CD4-positive, alpha-beta T cell treated with Interleukin-4 for 4 hours (primary cell): ENCODE results near the gene MPPED1.

Experiments used
- DNase-seq: peaks from one replicate; pipeline ENCODE4 v3.0.0-alpha.2; 2020

The MPPED1 gene

DNA sequence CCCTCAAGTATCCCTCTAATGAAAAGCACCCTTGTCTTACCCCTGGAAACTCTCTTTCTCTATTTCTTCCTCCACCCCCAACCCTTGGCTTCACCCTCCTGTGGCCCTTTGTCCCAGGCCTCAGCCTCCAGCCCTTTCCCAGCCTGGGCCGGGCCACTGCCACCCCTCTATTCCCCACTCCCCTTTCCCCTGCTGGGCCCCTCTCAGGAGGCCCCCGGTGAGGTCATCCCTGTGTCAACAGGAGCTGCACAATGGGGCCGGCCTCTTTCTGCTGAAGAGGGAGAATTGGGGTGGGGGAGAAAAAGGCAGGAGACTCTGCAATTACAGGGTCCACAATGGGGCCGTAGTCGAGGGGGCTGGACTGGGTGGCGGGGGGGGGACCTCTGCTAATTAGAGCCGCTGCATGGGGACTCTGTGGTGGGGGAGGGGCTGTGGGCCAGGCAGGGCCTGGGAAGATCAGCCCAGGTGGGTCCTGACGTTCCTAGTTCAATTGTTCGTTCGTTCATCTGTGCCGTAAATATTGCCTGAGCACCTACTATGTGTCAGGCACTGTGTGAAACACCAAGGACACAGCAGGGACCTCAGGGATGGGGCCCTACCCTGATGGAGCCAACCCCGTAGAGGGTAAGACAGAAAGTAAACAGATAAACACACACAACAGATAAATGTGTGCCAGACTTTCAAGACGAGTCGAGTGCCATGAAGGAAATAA is 18.5 kb upstream of the MPPED1 start:
- no peak for DNase-seq

DNA sequence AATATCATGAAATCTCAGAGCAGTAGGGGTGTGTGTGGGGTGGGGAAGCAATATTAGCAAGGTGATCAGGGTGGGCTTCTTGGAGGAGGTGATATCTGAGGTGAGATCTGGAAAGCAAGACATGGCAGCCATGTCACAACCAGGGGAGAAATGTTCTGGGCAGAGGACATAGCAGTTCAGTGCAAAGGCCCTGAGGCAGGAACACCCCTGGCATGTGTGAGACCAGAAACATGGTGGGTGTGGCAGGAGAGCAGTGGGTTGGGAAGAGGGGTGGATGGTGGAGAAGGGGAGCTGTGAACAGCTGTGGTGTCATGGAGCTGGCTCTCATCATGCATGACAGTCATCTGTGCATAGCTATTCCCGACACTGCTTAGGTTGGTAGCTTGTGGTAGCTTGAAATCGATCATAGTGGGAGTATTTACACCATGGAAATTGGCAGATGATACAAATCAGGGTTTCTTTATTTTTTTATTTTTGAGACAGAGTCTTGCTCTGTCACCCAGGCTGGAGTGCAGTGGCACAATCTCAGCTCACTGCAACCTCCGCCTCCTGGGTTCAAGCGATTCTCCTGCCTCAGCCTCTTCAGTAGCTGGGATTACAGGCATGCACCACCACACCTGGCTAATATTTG is 17.9 kb upstream of the MPPED1 start:
- DNase-seq = no peak

DNA sequence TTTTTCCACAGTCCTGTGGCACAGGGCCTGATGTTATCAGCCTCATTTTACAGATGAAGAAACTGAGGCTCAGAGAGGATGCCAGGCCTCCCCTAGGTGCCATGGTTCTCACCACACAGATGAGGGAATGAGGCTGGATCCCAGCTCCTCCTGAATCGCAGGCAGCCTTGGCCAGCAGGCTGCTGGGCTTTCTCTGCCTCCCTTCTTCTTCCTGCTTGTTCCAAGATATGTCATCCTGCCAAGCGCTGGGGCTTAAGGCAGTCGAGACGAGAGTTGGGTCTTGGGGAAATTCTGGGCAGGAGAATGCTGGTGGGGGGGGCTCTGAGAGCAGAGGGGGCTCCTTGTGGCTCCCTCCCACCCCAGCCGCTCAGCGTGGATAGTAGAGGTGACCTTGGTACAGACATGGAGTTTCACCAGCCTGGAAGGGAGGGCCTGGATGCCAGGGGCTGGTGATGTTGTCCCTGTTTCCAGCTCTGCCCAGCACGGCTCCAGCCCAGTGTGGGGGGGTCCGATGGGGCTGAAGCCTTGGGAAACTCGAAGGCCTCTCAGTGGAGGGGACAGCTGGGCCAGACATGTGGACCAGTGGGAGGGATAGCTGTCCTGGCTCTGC is 16.6 kb upstream of the MPPED1 start:
- DNase-seq = no peak

- DNase-seq = no peak
These were observed 15.4 kb upstream of the MPPED1 start for GRCh38 chr22:43396321-43396933.

DNA sequence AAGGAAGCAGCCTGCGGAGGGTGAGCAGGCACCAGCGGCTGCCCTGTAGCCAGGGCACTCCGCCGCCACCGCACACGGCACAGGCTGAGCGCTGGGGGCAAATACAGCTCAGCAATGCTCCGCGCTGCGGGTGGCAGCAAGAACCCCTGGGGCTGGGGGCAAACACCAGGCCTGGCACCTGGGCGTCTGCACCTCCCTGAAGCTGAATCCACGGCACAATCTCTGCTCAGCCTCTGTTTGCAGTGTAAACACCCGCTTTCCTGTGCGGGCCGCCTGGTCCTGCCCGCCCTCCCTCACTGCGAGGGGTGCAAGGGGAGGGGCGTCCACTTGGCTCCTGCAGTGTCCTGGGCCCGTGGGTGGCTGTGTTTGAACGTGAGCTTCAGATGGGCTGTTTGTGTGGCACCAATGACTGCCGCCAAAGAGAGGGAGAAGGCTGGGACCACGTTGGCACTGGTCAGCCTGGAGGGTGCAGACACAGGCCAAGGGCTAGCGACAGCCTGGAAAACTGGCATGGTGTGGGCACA is 14.8 kb upstream of the MPPED1 start:
- no peak for DNase-seq

DNA sequence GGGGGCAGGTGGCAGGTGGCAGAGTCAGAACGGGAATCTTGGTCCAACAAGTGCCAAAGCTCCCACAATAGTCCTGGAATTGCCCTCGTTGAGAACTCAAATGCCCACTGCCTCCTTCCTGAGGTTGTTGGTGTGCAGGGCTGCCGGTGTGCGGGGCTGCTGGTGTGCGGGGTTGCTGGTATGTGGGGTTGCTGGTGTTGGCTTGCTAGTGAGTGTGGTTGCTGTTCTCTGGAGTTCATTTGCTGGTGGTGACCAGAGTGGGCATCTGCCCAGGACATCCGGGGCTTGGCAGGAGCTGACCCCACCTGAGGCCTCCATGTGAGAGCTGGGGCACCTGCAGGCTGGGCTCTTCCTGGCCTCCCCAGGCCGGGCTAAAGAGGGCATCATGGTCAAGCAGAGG is 14.0 kb upstream of the MPPED1 start:
- no peak for DNase-seq

DNA sequence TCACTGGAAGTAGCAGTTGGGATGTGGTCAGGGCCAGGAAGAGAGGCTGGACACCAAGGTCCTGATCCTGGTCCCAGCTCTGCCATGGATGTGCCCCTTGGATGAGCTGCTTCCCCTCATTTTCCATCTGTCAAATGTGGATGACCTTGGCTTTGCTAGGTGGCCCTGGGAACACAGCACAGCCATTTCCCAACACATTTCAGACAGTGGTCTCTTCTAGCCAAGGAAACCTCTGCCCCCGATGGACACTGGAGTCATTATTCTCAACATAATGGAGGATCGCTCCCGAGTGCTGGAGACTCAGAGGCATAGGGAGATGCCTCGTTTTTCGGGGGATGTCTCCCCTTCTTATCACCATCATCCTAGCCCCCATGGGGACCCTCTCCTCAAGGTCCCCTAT is 13.6 kb upstream of the MPPED1 start:
- no peak for DNase-seq

DNA sequence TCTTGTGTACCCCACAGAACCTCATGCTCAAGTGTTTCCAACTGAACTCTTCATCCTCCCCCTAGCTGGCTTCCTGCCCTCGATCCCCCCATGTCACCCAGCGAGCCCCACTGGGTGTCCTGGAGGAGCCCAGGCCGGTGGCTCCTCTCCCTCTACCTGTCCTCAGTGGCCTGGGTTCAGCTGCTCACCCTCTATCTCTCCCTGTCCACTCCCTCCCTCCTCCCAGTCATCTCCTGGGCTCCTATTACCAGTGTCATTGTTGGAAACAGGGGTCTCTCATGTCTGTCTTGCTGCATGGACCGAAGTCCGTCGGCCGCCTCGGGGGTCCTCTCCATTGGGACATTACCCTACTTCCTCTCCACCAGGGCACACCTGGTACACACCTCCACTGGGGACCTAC is 12.9 kb upstream of the MPPED1 start:
- DNase-seq = no peak

DNA sequence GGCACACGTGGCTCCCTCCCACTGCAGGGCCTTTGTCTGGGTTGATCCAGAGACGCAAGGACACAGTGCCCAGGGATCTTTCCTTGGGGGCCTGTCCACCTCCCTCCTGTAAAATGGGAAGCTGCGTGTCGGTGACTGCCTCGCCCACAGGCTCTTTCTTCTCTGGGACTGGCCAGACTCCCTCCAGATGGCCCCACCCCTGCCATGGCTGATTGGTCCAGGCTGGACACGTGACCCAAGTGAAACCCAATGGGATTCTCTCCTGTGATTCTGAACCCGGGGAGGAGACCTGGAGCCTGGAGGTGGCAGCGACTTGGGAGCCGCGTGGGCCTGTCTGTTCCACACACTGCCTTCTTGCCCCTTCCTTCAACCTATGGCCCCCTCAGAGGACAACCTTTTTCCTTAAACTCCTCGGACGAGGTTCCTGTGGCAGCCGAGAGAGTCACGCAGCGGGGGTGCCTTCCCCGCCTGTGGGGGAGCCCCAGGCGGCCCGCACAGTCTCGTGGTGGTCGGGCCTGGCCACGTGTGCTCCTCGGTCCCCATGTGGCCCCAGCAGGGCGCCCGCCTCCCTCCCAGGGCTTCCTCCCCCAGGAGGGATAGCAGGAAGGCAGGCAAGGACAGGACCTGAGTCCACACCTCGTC is 12.4 kb upstream of the MPPED1 start:
- DNase-seq = no peak

DNA sequence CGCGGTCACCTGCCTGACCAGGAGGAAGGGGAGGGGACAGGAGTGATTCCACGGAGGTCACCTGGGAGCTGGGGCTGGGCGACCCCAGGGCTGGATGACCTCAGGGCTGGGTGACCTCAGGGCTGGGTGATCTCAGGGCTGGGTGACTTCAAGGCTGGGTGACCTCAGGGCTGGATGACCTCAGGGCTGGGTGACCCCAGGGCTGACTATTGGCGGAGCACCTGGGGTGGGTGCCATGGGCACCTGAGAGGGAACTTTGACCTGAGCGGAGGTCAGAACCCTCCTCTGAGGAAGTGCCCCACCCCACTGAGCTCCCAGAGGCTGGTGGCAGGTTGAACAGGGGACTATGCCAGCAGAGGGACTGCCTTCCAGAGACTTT is 11.8 kb upstream of the MPPED1 start:
- no peak for DNase-seq

DNA sequence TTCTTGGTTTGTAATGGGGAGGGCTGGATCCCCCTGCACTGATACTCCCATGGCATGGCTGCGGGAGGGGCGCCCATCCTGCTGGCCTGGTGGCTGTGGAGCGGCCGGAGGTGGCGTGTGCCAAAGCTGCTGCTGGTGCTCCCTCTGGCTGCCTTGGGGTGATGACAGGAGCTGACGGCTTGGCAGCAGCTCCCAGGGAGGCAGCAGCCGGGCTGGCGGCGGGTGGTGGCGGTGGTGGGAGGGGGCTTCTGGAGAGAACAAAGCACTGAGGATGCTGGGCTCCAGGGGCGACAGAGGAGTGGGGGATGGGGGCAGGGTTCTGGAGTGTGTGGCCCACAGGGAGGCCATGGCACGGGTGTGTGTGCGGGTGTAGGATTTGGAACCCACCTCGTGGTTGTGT is 11.4 kb upstream of the MPPED1 start:
- no peak for DNase-seq

DNA sequence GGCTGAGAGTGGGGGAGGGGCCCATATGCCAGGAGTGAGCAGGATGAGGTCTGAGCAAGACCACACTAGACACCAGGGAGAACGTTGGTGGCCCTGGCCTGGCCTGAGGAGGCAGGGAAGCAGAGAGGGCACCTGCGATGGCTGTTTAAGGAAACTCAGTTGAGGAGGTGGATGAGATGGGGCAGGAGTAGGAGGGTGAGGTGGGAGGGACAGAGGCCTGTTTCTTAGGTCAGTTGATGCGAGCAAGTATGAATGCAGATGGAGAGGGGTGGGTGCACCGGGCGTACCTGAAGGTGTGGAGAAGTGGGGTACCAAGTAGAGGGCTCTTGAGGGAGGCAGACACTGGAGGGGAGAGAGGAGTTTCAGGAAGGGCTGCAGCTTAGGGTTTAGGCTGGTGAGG is 10.6 kb upstream of the MPPED1 start:
- DNase-seq = no peak

GRCh38 chr22:43401661-43402060 is 10.2 kb upstream of the MPPED1 start:
- no peak for DNase-seq

GRCh38 chr22:43402128-43402527 is 9.7 kb upstream of the MPPED1 start:
- no peak for DNase-seq

- no peak for DNase-seq
These were observed 7.0 kb upstream of the MPPED1 start for GRCh38 chr22:43404673-43405385.

DNA sequence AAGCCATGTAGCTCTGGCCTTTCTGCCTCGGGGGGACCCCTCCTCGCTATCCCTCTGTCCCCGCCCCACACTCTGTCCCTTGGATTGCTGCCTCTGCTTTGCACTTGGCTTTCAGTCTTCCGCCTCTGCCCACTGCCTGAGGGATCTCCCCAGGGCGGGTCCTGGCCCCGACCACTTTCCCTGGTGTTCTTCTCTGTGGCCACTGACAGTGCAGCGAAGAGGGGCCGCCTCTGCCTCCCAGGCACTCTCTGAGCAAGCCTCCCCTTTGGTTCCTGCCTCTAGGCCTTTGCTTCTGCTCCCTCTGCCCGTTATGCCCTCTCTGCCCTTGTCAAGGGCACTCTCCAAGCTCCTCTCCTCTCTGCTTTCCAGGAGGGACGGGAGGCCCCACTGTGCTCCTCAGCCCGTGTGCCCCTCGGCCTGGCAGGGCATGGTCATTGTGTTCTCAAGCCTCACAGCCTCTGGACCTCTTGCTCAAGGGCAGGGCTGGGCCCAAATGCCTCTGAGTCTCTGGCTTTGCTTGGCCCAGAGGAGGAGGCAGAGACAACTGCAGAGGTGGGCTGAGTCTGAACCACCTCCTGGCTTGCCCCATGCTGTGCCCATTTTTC is 5.5 kb upstream of the MPPED1 start:
- DNase-seq = no peak

DNA sequence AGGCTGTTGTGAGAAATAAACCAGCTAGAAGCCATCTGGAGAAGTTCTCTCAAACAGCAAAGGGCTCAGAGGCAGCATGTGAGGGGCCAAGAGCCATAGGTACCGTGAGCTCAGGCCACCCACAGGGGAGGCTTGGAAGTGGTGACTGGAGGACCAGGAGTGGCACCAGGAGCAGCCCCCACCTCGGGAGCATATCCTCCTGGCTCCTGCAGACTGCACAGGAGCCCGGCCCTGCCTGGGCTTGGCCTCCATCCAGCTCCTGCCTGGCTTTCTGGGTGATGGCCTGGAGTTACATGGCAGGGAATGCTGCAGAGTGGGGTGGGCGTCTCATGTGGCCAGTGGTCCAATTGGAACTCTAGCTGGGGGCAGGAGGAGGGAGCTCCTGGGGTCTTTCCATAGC is 4.2 kb upstream of the MPPED1 start:
- no peak for DNase-seq

DNA sequence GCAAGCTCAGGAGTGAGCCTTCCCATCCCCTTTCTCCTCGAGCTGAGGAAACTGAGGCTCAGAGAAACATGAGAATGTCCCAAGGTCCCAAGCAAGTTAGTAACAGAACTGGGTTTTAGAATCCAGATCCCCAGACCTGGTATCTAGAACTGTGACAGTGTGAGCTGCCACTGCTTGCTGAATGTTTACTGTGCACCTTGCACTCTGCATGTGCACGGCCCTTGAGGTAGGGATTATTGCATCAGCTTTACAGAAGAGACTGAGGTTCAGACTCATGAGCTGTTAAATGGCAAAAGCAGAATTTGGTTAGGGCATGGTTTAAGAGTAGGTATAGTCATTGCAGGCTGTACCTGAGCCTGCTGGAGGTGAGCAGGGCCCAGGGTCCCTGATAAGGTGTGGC is 3.8 kb upstream of the MPPED1 start:
- no peak for DNase-seq

DNA sequence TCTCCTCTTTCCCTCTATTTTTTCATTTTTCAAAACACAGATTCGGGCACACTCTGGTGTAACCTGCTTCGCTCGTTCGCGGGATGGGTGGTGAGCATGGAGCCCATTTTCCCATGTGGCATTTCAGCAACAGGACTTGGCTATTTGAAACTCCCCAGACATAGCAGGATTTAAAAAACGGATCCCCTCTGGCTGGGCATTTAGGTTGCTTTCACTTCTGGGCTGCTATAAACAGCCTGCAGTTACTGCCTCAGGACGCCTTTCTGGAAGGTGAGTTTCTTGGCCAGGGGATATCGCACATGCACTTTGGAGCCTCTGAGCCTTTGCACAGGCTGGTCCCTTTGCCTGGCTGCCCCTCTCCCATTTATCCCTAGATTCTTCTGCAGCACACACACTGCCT is 2.8 kb upstream of the MPPED1 start:
- DNase-seq = no peak

- no peak for DNase-seq
These were observed 2.0 kb upstream of the MPPED1 start for GRCh38 chr22:43409800-43410199.

DNA sequence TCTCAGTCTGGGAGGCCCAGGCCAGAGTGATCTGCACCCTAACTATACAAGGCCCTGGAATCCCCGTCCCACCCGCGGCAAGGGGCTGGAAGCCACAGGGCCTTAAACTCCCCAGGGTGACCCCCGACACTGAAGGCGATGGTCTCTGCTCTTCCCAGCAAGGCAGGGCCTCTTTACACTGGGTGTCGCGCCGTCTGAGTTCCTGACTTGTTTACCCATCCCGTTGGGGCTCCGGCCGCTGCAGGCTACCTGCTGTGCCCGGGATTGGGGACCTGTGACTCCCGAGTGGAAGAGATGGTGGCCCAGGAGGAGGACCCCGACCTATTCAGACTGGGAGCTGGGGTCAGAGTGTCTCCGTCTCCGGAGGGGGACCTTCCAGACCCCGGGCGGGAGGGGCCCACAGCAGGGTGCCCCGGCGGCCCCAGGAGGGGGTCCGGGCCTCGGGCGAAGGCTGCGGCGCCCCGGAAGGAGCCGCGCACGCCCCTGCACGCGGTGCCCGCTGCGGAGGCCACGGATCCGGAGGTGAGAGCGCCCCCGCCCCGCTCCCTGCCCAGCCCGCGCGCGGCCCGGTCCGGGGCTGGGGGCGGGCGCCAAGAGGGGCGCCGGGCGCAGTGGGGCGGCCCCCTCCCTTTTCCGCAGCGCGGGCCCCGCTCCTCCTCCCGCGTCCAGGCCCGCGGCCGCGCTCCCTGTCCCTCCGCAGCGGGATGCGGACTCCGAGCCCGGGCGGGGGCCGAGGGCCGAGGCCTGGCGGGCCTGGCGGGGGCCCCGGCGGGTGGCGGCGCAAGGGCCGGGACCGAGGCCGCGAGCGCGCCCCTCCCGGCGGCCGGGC is 560 bp upstream of the MPPED1 start:
- no peak for DNase-seq
